ENCODE data around the gene HMBS.

Gene HMBS

DNA sequence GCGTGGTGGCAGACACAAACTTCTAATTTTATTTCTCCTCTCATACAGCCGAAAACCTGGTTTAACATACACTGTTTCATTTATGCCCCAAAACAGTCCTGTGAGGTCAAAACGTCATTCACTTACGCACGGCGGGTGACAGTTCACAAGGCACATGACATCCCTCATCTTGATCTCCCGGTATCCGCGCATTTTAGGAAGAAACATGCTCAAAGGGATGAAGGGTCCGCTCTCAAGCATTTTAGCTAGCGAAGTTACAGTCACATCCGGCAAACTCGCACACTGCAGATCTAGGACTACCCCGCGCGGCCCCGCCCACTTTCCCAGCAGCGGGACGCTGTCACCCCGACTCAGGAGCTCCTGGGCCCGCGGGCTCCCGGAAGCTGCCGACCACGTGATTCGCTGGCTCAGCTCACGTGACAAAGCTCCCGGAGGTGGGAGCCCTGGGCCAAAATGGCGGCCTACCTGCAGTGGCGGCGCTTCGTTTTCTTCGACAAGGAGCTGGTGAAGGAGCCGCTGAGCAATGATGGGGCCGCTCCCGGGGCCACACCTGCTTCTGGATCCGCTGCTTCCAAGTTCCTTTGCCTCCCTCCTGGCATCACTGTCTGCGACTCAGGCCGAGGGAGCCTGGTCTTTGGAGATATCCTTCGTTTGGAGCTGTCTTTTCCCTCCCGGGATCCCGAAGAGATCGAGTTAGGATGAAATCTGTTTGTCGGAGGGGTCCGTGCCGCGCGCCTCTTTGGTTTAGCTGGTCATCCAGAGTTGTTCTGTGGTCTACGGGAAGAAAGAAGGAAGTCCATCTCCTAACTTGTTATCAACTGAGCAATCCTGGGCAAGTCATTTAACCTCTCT, 17.1 kb upstream of the HMBS start, which contains the start of gene VPS11:
VPS11 (plus strand) TSS at position 448 of the 852 bp plus-strand sequence; CDS start at position 454, 6 bp downstream.
- DNase-seq (ENCODE audit: low read depth in 2 of 3, low spot score in 2 of 3) = peak; percentile 93 to 95 (median 94)

GRCh38 chr11:119077839-119078238, 6.8 kb upstream of the HMBS start:
- no peak for DNase-seq (ENCODE audit: low read depth in 2 of 3, low spot score in 2 of 3)

- DNase-seq (ENCODE audit: low read depth in 2 of 3, low spot score in 2 of 3) = no peak
Observed at GRCh38 chr11:119078675-119079420, 5.8 kb upstream of the HMBS start.

DNA sequence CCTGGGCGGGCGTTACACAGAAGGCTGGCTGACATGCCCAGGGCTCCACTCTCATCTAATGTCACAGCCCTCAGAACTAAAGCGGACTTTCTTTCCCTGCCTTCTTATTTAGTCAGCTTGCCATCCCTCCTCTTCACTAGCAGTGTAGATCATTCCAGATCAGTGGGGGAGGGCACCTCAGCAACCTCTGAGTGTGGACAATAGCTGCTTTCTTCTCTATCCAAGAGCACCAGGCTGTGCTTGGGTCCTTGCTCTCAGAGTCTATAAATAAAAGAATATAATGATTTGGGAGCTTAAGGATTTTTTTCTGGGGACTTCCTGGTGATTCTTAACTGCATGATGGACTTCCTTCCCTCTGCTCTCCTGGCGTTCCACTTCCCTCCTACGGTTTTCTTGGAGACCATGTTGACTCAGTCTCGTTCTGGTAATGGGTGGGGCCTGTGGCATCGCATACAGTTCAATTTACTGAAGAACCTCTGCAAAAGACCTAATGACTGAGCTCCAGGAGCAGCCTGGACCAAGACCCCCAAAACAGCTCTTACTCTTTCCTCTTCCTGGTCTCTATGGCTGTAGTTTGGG, 2.9 kb upstream of the HMBS start:
- no peak for DNase-seq (ENCODE audit: low read depth in 2 of 3, low spot score in 2 of 3)

GRCh38 chr11:119085437-119085847, 761 bp downstream of the HMBS start:
- DNase-seq (ENCODE audit: low read depth in 2 of 3, low spot score in 2 of 3) = no peak

DNA sequence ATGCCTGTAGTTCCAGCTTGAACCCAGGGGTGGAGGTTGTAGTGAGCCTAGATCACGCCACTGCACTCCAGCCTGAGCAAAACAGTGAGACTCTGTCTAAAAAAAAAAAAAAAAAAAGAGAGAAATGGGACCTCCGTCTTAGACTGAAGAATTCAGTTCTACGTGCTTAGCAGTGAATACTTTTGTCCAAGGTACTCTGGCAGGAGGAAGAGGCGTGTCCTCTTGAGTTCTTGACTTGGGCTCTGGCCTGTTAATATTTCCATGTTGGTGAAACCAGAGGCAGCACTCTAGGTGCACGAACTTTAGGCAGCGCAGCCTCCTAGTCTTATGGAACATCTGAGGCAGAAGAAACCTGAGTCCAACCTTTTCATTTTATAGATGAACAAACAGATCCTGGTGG, 2.4 kb downstream of the HMBS start:
- no peak for DNase-seq (ENCODE audit: low read depth in 2 of 3, low spot score in 2 of 3)

DNA sequence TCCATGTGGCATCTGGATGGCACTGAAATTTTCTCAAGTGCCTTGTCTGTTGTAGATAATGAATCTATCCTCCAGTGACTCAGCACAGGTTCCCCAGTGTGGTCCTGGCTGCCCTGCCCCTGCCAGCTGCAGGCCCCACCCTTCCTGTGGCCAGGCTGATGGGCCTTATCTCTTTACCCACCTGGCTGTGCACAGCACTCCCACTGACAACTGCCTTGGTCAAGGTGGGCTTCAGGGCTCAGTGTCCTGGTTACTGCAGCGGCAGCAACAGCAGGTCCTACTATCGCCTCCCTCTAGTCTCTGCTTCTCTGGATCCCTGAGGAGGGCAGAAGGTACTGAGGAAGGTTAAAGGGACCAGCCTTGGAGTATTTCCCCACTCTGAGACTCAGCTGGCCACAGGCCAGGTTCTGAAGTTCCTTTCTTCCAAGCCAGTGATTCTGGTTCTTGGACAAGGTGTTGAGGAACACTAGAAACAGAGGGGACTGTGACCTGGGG, 3.1 kb downstream of the HMBS start:
- no peak for DNase-seq (ENCODE audit: low read depth in 2 of 3, low spot score in 2 of 3)

DNA sequence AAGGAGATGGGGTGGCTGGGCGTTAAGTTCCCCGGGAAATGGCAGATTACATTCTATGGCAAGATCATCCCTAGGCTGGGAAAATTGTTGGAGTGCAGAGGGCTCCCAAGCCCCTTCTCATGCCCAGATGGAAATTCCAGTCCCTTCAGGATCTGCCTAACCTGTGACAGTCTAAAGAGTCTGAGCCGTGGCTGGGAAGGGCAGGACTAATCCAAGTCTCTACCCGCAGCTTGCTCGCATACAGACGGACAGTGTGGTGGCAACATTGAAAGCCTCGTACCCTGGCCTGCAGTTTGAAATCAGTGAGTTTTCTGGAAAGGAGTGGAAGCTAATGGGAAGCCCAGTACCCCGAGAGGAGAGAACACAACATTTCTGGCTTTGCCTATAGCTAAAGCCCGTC, 3.7 kb downstream of the HMBS start:
- DNase-seq (ENCODE audit: low read depth in 2 of 3, low spot score in 2 of 3) = no peak

- no peak for DNase-seq (ENCODE audit: low read depth in 2 of 3, low spot score in 2 of 3)
Observed at GRCh38 chr11:119089319-119089718, 4.6 kb downstream of the HMBS start.

- DNase-seq (ENCODE audit: low read depth in 2 of 3, low spot score in 2 of 3) = no peak
Observed at GRCh38 chr11:119091178-119091577, 6.5 kb downstream of the HMBS start.

DNA sequence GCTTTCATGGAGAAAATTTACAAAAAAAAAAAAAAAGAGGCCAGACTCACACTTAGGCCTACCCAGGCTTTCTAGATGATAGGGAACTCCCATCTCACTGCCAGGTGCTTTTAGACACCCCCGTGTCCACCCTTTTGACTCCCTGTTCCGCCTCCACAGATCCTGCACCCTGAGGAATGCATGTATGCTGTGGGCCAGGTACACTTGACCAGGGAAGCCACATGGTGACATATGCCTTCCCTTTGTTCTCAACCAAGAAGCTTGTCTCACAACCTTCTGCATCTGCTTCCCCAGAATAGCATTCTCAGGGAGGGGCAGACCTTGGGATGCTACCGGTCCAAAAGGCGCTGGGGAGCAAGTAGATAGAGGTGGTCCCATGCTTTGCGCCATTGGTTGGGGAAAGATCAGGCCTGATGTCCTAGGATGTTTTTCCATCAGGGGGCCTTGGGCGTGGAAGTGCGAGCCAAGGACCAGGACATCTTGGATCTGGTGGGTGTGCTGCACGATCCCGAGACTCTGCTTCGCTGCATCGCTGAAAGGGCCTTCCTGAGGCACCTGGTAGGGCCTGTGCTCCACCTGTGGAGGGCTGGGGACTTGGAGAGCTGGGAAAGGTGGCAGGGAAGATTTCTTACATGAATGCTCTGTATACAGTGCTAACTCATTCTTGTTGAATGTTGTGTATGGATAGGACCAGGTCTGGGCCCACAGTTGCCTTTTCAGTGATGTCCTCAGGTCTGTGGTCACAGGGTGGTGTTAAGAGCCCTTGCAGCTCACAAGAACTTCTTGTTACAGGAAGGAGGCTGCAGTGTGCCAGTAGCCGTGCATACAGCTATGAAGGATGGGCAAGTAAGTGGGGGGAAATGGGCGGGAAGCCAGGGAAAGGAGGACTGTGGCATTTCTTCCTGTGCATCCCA, 7.5 kb downstream of the HMBS start:
- no peak for DNase-seq (ENCODE audit: low read depth in 2 of 3, low spot score in 2 of 3)

DNA sequence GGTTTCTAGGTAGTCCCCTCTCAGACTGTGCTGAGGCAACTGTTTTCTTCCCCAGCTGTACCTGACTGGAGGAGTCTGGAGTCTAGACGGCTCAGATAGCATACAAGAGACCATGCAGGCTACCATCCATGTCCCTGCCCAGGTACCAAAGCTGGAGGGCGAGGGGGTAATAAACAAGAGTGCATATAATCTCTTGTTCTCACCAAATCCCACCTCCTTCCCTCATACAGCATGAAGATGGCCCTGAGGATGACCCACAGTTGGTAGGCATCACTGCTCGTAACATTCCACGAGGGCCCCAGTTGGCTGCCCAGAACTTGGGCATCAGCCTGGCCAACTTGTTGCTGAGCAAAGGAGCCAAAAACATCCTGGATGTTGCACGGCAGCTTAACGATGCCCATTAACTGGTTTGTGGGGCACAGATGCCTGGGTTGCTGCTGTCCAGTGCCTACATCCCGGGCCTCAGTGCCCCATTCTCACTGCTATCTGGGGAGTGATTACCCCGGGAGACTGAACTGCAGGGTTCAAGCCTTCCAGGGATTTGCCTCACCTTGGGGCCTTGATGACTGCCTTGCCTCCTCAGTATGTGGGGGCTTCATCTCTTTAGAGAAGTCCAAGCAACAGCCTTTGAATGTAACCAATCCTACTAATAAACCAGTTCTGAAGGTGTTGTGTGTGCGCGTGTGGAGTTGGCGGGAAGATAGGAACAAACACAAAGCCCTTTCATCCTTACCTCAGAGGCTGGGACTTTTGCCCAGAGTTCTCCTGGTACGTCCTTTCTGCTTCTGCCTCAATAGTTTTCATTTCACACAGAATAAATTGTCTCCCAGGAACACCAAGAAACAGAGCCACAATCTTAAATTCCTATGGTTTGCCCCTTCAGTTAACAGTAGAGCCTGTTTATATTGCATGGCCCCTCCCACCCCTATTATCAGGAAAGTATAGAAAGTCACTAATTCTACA, 8.5 kb downstream of the HMBS start:
- no peak for DNase-seq (ENCODE audit: low read depth in 2 of 3, low spot score in 2 of 3)

DNA sequence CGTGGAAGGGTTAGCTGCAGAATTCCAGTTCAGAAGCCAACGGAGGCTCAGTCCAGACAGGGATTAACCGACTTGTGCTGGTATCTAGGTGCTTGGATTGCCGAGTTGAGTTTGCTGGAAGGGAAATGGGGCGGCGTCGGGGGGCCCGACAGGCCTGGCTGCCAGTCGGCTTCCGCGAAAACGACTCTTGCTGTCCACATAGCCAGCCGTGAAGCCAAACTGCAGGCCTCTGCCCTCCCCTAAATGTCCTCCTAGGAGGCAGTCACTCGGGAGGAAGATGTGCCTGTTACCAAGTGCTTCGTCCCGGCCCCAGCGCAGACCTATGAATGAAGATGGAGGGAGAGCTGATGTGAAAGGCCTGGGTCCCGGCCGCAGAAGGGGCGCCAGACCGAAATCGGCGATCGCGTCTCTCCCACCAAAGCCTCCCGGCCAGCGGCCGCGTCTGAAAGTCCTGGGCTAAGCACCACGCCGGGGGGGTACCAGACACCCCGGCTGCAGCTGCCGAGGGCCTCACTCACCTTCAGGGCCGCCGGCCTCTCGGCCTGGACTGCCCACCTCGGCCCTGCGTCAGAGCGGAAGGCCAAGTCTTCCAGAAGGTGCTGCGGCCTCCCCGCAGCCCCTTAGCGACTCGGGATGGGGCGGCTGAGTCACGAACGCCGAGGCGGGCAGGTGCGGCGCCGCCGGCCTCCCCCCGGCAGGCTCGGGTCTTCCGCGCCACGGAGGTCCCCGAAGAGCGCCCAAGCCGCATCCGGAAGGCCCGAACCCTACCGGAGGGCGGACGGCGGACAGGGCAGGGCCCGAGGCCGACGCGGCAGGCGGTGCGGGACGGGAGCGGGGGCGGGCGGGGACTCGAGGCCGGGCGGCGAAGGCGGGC, 9.5 kb downstream of the HMBS start:
- DNase-seq (ENCODE audit: low read depth in 2 of 3, low spot score in 2 of 3) = no peak

DNA sequence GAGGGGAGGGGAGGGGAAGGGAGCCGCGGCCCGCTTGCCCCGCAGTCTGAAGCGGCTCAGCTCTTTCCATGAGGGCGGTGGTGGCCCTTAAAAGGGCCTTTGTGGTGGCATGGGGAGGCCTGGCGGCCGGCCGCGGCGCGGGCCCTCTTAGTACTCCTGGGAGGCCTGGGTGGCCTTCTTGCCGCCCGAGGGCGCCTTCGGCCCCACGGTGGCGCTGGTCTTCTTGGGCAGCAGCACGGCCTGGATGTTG, 10.1 kb downstream of the HMBS start:
- no peak for DNase-seq (ENCODE audit: low read depth in 2 of 3, low spot score in 2 of 3)

GRCh38 chr11:119095066-119095880, 10.6 kb downstream of the HMBS start:
- DNase-seq (ENCODE audit: low read depth in 2 of 3, low spot score in 2 of 3) = peak; percentile 98 to 100 (median 99)

DNA sequence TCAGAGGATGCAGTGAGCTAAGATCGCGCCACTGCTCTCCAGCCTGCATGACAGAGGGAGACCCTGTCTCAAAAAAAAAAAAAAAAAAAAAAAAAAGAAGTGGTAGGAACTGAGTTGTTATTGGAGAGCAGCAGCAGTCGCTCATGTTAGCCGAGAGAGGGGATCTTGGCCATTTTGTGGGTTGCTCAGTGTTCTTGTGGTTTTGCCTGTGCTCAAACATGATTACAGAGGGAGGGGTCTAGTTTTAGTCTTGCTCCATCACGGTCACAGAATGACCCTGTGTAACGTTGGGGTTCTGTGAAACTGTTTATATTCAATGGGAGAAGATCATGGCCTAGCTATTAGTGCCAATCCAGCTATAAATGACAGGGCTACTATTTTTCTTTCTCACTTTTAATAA, 15.0 kb downstream of the HMBS start:
- DNase-seq (ENCODE audit: low read depth in 2 of 3, low spot score in 2 of 3) = no peak

DNA sequence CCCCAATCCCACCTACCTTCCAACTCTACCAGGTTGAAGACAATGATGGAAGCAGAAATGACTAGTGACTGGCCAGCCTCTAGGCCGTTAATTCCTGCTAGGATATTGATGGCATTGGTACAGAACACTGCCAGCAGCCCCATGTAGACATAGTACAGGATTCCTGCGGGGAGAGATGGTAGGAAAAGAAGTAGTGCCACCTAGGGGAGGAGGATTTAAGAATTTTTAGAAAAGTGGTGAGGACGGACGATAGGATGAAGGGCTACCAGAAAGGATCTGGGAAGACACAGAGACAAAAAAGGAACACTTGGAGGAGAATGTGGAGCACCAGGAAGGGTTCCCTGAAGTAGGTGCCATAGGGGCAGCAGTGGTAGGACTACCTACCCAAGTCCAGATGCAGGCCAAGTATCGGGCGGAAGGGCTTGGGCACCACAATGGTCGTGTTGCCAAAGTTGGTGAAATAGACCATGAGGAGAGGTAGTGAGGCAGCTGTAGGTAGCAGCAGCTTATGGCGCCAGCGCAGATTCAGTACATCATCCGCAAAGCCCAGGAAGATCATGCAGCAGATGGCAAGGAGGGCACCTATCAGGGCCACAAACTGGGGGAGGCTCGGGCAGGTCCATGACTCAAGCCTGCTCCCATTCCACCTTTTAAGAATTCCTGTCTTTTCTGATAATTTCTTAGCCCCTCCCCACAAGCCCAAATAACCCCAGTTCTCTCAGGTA, 15.7 kb downstream of the HMBS start:
- no peak for DNase-seq (ENCODE audit: low read depth in 2 of 3, low spot score in 2 of 3)

Data from activated CD8-positive, alpha-beta memory T cell treated with anti-CD3 and anti-CD28 coated beads for 48 hours (primary cell).